SK-N-SH (cell line): Measurements from ENCODE around the gene KIRREL2. TPM values are rescaled to one million over a fixed set of nuclear protein-coding genes. Genes with fewer than 3 reads are reported as not detected.

Source experiments
- CTCF ChIA-PET: fragments of 300-600, 350-600 bp; formaldehyde crosslinking; extraction: SDS; loops from one replicate; lab custom pipeline; 2021; lab: Yijun Ruan, JAX
- POLR2A ChIA-PET: fragments of 350-600 bp; sonication (Branson Sonifier 250); formaldehyde crosslinking; extraction: SDS; loops from one replicate; lab custom pipeline; 2020; ENCODE audit warnings: antibody characterized with exemption, inconsistent platforms; lab: Yijun Ruan, JAX
- DNase-seq: peaks from one replicate; pipeline ENCODE4 v3.0.0; 2012
- H2AFZ ChIP-seq: fragments of 200-600 bp; sonication (generic); 2 replicates; pipeline ENCODE4 v1.8.1; 2016; ENCODE audit warnings: antibody characterized with exemption, mild to moderate bottlenecking, low read depth
- H3F3A ChIP-seq: fragments of 200-600 bp; sonication (generic); replicated peaks from 2 replicates; pipeline ENCODE3; 2016; ENCODE audit warnings: antibody characterized with exemption, mild to moderate bottlenecking; ENCODE audit not compliant: insufficient read depth
- H3K27ac ChIP-seq, 2 experiments: fragments of 200-500 bp in 1 of 2; fragments of 200-600 bp in 1 of 2; sonication (Bioruptor generic) in 1 of 2; sonication (generic), shearing (Covaris generic) in 1 of 2; 2 replicates each; pipeline versions ENCODE4 v1.5.1 to v1.6.1; 2014 to 2016; ENCODE audit warnings: low read depth in 2 of 2, inconsistent platforms in 1 of 2, low read length in 1 of 2, mild to moderate bottlenecking in 1 of 2, mixed read lengths in 1 of 2
- H3K27me3 ChIP-seq: fragments of 200-600 bp; sonication (generic), shearing (Covaris generic); 2 replicates; pipeline ENCODE4 v1.6.1; 2016; ENCODE audit warnings: mixed run types; ENCODE audit not compliant: insufficient read depth
- H3K36me3 ChIP-seq, 2 experiments: fragments of 200-500 bp in 1 of 2; fragments of 200-600 bp in 1 of 2; sonication (Bioruptor generic) in 1 of 2; sonication (generic) in 1 of 2; replicated peaks in 1 of 2; 2 replicates each; pipeline versions ENCODE3 to v1.5.1; 2014 to 2016; ENCODE audit warnings: low read length in 1 of 2, mild to moderate bottlenecking in 1 of 2; ENCODE audit not compliant: insufficient read depth in 2 of 2, control insufficient read depth in 1 of 2
- H3K4me1 ChIP-seq, 2 experiments: fragments of 200-500 bp in 1 of 2; fragments of 200-600 bp in 1 of 2; sonication (Bioruptor generic) in 1 of 2; sonication (generic), shearing (Covaris generic) in 1 of 2; 2 replicates each; pipeline versions ENCODE4 v1.5.1 to v1.6.1; 2014 to 2016; ENCODE audit warnings: low read depth in 1 of 2, low read length in 1 of 2, mixed run types in 1 of 2; ENCODE audit not compliant: insufficient read depth in 2 of 2, control insufficient read depth in 1 of 2
- H3K4me2 ChIP-seq: fragments of 200-600 bp; sonication (generic), shearing (Covaris generic); 2 replicates; pipeline ENCODE4 v1.6.1; 2017; ENCODE audit warnings: mixed run types
- H3K4me3 ChIP-seq, 2 experiments: fragments of 200-500 bp in 1 of 2; fragments of 200-600 bp in 1 of 2; sonication (Bioruptor generic) in 1 of 2; sonication (generic), shearing (Covaris generic) in 1 of 2; 2 replicates each; pipeline versions ENCODE4 v1.5.1 to v1.8.1; 2014 to 2016; ENCODE audit warnings: low read depth in 2 of 2, inconsistent platforms in 1 of 2, low read length in 1 of 2, mild to moderate bottlenecking in 1 of 2, mixed read lengths in 1 of 2, moderate library complexity in 1 of 2
- H3K79me2 ChIP-seq: fragments of 200-600 bp; sonication (generic); 2 replicates; pipeline ENCODE4 v1.8.1; 2017; ENCODE audit warnings: mild to moderate bottlenecking; ENCODE audit not compliant: insufficient read depth
- H3K9ac ChIP-seq: fragments of 200-600 bp; sonication (generic); 2 replicates; pipeline ENCODE4 v1.6.1; 2017; ENCODE audit warnings: mixed run types
- H3K9me2 ChIP-seq: fragments of 200-600 bp; sonication (generic); 2 replicates; pipeline ENCODE4 v1.6.1; 2017; ENCODE audit warnings: mixed run types
- H3K9me3 ChIP-seq: fragments of 200-600 bp; sonication (generic); 2 replicates; pipeline ENCODE4 v1.6.1; 2017; ENCODE audit warnings: mixed run types, mild to moderate bottlenecking, moderate library complexity
- H4K20me1 ChIP-seq: fragments of 200-600 bp; sonication (generic); 2 replicates; pipeline ENCODE4 v1.6.1; 2017; ENCODE audit warnings: mild to moderate bottlenecking, mixed run types; ENCODE audit not compliant: insufficient read depth
- CHD2 ChIP-seq: fragments of 150-350 bp; IDR thresholded peaks from 2 replicates; pipeline ENCODE4 v1.6.1; 2018; ENCODE audit warnings: low read length; ENCODE audit not compliant: partially characterized antibody
- CTCF ChIP-seq: fragments of 200-600 bp; sonication (generic); IDR thresholded peaks from 2 replicates; pipeline ENCODE4 v1.6.1; 2017; ENCODE audit warnings: antibody characterized with exemption, mild to moderate bottlenecking, moderate library complexity
- ELF1 ChIP-seq: IDR thresholded peaks from 2 replicates; pipeline ENCODE4 v1.4.0; 2012
- EP300 ChIP-seq, 2 experiments: IDR thresholded peaks; 2 replicates each; pipeline versions ENCODE4 v1.4.0 to v1.6.1; 2012; ENCODE audit warnings: borderline replicate concordance in 1 of 2, low read depth in 1 of 2, low read length in 1 of 2
- GABPA ChIP-seq: IDR thresholded peaks from 2 replicates; pipeline ENCODE4 v1.4.0; 2012; ENCODE audit warnings: low read depth, mild to moderate bottlenecking
- JUND ChIP-seq: IDR thresholded peaks from 2 replicates; pipeline ENCODE4 v1.4.0; 2012
- MAX ChIP-seq: IDR thresholded peaks from 2 replicates; pipeline ENCODE4 v1.4.0; 2012; ENCODE audit warnings: low read depth
- MEF2A ChIP-seq: IDR thresholded peaks from 2 replicates; pipeline ENCODE4 v1.4.0; 2012; ENCODE audit warnings: low read depth, borderline replicate concordance
- NFIC ChIP-seq: IDR thresholded peaks from 2 replicates; pipeline ENCODE4 v1.4.0; 2012; ENCODE audit warnings: borderline replicate concordance
- NRF1 ChIP-seq: IDR thresholded peaks from 2 replicates; pipeline ENCODE4 v1.6.1; 2012; ENCODE audit warnings: low read depth, mild to moderate bottlenecking, low read length
- POLR2AphosphoS5 ChIP-seq: IDR thresholded peaks from 2 replicates; pipeline ENCODE4 v1.6.1; 2012; ENCODE audit warnings: low read depth, low read length
- RCOR1 ChIP-seq: fragments of 150-350 bp; IDR thresholded peaks from 2 replicates; pipeline ENCODE4 v1.6.1; 2017; ENCODE audit warnings: antibody characterized with exemption, low read length
- REST ChIP-seq: IDR thresholded peaks from 2 replicates; pipeline ENCODE4 v1.6.1; 2012; ENCODE audit warnings: mild to moderate bottlenecking, low read depth, low read length, moderate library complexity
- SIN3A ChIP-seq: IDR thresholded peaks from 2 replicates; pipeline ENCODE4 v1.6.1; 2012; ENCODE audit warnings: low read depth, mild to moderate bottlenecking, low read length, moderate library complexity, borderline replicate concordance
- TAF1 ChIP-seq: IDR thresholded peaks from 2 replicates; pipeline ENCODE4 v1.6.1; 2012; ENCODE audit warnings: low read depth, mild to moderate bottlenecking, low read length, moderate library complexity, borderline replicate concordance
- TCF12 ChIP-seq: IDR thresholded peaks from 2 replicates; pipeline ENCODE4 v1.4.0; 2012
- USF2 ChIP-seq: fragments of 150-350 bp; IDR thresholded peaks from 2 replicates; pipeline ENCODE4 v1.6.1; 2017; ENCODE audit warnings: antibody characterized with exemption, low read length, low read depth, borderline replicate concordance
- YY1 ChIP-seq: IDR thresholded peaks from 2 replicates; pipeline ENCODE4 v1.4.0; 2012; ENCODE audit warnings: low read depth, mild to moderate bottlenecking
- WGBS: methylation state at CpG from one replicate; pipeline ENCODE4 v1.1.6; 2017; ENCODE audit warnings: low lambda C conversion rate; 5-methylcytosine and 5-hydroxymethylcytosine counted together
- polyA plus RNA-seq, 3 experiments: library from polyadenylated mRNA; depleted of rRNA; stranded (reverse); fragments of >200 nt; gene quantifications; 2 replicates each; pipeline ENCODE4 v1.2.3, GENCODE V29; 2012
- TF ChIP-seq, protein P1 (sequence below): IDR thresholded peaks from 2 replicates; pipeline ENCODE4 v1.4.0; 2012; ENCODE audit warnings: low read depth, borderline replicate concordance

The KIRREL2 gene
- polyA plus RNA-seq, 1 of the 3 experiments (the other 2 are of a cell fraction): 0.21 TPM

GRCh38 chr19:35842666-35843272 is 13.9 kb upstream of the KIRREL2 start:
- Histone ChIP-seq H3K36me3 (no peaks in the 10 kb centered on the region), H3F3A (no peaks in the 10 kb centered on the region), H3K9ac (no peak overlapping the region), H2AFZ (no peak overlapping the region), H3K27me3 (peaks cover 39% of the 10 kb centered on the region), H3K4me3 (no peak overlapping the region), H3K9me2 (no peaks in the 10 kb centered on the region), H3K4me1 (peaks cover 0 to 8% of the 10 kb centered on the region in 2 experiments; a peak in 1 of 4 replicates), H3K4me2 (no peak overlapping the region), H4K20me1 (no peaks in the 10 kb centered on the region), H3K79me2 (no peaks in the 10 kb centered on the region), H3K27ac (no peak overlapping the region), H3K9me3 (no peaks in the 10 kb centered on the region)
- CTCF ChIA-PET: no interaction called here
- POLR2A ChIA-PET: no interaction called here
- TF ChIP-seq CHD2: no peak
- no peak for TF ChIP-seq JUND
- TF ChIP-seq ELF1: no peak
- TF ChIP-seq SIN3A: no peak
- TF ChIP-seq, protein P1, sequence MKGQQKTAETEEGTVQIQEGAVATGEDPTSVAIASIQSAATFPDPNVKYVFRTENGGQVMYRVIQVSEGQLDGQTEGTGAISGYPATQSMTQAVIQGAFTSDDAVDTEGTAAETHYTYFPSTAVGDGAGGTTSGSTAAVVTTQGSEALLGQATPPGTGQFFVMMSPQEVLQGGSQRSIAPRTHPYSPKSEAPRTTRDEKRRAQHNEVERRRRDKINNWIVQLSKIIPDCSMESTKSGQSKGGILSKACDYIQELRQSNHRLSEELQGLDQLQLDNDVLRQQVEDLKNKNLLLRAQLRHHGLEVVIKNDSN: no peak
- no peak for TF ChIP-seq MEF2A
- TF ChIP-seq TCF12: no peak
- TF ChIP-seq MAX: no peak
- TF ChIP-seq YY1: no peak
- TF ChIP-seq EP300 (IDR thresholded peaks at IDR 0.05; ENCODE audit: borderline replicate concordance in 1 of 2, low read depth in 1 of 2, low read length in 1 of 2): no peak
- no peak for TF ChIP-seq NRF1
- TF ChIP-seq NFIC: no peak
- no peak for TF ChIP-seq REST
- no peak for TF ChIP-seq RCOR1
- TF ChIP-seq USF2: no peak
- no peak for TF ChIP-seq CTCF
- no peak for TF ChIP-seq GABPA
- no peak for TF ChIP-seq TAF1
- no peak for TF ChIP-seq POLR2AphosphoS5
- 24% methylated on average over 4 of the region's 4 CpGs for WGBS
- no peak for DNase-seq
